GM19463 (cell line): ENCODE measurements around the gene EHD1.
A peak's percentile ranks its signal among the peaks of the same experiment; 100 is the strongest.

ENCODE experiments used
- ATAC-seq: cut with Tn5 transposase; IDR thresholded peaks from one replicate; pipeline ENCODE4 v1.9.1; 2021; ENCODE audit warnings: mild to moderate bottlenecking, moderate library complexity; ENCODE audit not compliant: unreplicated experiment

EHD1 gene

DNA sequence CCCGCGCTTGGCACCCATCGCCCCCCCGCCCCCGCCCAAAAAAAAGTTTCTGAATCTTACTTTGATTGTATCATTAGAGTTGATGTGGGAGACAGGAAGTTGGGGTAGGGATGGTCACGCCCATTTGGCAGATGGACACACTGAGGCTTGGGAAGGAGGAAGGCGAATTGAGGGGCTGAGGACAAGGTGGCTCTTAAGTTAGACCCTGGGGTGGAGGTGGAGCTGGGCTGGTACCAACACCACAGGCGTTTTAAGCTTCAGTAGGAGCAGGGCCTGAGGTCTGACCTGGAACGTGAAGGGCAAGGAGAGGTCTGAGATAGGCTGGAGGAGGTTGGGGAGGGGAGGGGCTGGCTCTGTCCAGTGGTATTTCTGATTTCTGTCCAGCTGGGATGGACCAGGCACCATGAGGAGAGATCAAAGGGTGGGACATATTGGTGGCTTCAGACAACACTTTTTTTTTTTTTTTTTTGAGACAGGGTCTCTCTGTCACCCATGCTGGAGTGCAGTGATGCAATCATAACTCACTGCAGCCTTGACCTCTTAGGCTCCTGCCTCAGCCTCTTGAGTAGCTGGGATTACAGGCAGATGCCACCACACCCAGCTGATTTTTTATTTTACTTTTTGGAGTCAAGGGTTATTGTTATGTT is 33.2 kb downstream of the EHD1 start:
- ATAC-seq = no peak

DNA sequence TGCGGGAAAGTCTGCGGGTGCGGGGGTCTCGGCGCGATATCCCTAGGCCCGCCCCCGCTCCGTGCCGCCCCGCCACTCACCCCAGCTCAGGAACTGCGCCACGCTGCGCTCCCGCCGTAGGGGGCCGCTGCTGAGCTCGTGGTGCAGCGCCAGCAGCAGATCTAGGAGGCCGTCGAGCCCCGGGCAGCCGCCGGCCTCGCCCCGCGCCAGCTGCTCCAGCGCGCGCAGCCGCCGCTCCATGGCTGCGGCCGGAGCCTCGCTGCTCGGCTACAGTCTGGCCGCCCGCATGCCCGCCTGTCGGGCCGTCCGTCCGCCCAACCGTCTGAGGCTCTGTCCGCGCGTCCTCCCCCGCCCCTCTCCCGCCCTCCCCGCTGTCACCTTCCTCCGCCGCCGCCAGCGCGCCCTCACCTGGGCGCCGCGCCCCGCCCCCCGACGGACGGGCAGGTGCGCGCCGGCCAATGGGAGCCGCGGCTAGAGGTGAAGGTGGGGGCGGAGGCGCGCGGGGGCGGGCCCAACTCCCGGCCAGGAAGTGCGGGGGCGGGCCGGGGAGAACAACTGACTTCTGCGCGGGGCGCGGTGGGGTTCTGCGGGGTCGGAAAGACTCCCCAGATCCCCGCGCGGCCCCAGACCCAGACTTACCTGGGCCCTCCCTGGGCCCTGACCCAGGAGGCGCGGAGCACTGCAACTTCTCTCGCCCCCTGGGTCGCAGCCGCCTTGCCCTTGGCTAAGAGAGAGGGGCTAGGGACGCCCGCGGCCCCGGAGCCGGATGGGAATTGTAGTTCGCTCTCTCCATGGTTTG is 33.9 kb downstream of the EHD1 start, which contains the start of gene CDC42BPG:
CDC42BPG (minus strand) TSS at position 324 of the 799 bp plus-strand sequence; CDS start at position 240, 84 bp downstream.
- ATAC-seq = peak; percentile 38

DNA sequence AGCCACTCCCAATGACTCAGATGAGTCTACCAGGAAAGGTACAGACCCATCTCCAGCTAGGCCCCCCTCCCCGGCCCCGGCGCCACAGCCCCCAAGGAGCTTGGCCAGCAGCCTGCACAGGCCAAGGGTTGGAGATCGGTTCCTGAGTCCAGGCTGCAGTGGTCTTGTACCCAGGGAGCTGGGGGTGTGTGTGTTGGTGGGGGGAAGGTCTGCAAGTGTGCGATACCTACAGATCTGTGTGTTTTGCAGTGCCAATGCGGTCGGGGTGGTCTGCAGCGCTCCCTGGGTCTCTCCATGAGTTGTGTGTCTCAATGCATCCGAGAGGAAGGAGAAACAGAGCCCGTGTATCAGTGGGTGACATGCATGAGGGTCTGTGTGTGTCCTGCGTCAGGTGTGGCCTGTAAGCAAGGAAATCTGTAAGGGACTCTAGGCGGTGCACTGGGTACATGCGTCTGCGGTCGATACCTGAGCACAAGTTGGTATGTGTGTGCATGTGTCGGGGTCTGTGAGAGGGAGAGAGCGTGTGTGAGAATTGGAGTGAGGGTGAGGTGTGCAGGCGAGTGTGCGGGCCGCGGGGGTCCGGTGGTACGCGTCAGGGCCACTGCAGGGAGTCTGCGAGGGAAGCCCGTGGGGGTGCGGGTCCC is 34.6 kb downstream of the EHD1 start:
- no peak for ATAC-seq

DNA sequence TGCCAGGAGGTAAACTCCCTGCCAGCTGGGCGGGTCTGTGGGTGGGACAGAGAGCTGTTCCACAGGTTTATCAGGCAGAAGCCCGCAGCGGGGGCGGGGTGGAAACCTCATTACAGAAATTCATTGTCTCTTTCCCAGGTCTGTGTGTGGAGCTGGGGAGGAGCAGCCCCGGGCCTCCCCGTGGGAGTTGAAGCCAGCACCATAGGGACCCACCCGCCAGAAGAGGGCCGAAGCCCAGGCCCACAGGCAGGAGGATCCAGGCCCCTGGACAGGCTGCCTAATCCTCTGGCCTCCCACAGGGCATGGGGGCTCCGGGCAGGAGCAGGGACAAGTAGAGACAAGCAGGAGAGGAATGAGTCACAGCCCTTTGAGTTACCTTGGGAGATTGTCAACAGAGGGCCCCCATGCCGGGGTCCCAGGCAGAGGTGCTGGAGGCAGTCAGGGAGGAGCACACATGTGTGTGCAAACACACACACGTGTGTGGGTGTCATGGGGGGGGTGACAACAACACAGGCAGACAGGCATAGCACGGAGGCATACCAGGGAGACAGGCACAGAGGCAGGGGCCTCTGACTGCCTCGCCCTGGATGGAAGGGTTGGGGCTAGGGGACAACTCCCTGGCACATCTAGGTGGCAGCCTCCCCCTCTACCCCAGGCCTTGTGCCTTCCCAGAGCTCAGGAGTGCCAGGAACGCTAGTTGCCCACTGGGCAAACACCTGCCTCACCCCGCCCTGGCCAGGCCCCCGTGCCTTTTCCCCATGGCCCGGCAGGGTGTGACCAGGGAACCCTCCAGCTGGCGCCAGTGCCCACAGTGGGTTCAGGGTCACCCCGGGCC is 35.4 kb downstream of the EHD1 start:
- ATAC-seq = no peak

DNA sequence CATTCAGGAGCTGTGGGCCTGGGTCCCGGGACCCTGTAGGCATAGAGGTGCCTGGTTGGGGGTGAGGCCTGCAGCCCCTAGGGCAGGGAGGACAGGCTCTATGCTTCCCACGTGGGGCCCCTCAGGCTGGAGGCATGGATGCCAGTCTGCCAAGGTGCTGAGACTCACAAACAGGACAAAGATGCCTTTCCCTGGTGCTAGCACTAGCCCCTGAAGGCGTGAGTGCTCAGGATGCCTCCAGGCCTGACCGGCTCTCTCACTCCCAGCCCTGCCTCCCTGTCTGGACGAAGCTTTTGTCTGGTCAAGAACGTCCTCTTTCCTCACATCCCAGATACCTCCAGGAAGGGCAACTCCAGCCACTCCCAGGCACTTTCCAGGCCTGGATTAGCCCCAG is 36.1 kb downstream of the EHD1 start:
- ATAC-seq = no peak

DNA sequence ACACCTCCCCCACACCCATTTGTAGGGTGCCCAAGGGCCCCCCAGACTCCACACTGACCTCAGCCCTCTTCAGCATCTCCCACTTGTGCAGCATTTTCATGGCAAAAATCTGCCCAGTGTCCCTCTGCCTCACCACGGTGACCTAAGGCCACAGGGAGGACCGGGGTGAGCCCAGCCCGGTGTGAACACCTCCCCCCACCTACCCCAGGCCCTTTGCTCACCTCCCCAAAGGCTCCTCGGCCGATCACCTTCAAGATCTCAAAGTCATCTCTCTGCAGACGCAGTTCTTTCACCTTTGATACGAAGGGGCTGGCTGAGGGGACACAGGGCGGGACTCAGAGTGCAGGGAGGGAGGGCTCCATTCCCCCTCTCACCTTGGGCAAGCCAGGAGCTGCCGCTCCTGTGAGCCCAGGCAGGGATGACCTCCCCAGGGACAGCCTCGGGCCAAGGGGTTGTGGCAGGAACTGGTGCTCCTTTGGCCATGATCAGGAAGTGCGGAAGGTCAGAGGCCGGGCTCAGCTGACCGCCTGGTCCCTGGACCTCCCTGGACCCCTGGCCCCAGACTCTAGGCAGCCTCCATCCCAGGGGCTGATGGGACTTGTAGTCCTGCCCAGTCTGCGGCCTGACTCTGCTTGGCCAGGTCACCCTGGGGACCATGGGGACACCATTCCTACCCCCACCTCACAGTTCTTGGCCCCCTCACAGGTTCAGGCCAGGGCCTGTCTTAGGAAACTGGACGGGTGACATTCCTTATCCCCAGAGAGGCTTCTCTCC is 36.6 kb downstream of the EHD1 start:
- ATAC-seq = no peak

DNA sequence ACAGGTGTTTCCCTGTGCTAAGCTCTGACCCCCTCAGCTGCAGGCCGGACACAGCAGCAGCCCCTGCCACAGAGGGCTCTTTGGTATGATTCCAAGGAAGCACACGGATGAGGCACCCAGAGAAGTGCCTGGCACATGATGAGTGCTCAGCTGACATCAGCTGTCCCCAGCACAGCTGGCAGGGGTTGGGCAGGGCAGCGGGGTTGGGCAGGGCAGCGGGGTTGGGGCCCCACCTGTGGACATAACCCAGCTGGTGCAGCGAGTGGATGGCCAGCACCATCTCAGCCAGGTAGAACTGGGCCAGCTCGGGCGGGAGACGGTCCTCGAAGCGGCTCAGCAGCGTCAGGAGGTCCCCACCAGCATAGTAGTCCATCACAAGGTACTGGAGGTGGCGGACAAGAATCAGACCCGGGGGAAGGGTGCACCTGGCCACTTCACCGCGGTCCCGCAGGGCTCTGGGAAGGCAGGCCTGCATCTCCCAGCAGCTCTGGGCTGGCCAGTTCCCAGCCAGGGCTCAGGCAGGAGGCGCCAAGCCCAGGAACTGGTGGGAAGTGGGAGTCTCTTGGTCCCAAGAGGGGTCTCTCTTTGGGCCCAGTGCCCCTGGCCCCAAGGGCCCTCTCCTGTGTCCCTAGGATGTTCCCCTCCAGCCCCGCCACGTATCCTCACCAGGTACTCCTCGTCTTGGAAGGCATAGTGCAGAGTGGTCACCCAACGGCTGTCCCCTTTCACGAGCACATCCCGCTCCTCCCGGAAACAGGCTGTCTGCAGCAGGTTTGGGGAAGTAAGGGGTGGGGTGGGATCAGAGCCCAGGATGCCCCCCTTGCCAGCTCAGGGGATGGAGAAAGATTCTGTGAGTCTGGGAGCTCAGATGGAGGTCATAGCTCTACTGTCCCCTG is 38.3 kb downstream of the EHD1 start:
- ATAC-seq = no peak

DNA sequence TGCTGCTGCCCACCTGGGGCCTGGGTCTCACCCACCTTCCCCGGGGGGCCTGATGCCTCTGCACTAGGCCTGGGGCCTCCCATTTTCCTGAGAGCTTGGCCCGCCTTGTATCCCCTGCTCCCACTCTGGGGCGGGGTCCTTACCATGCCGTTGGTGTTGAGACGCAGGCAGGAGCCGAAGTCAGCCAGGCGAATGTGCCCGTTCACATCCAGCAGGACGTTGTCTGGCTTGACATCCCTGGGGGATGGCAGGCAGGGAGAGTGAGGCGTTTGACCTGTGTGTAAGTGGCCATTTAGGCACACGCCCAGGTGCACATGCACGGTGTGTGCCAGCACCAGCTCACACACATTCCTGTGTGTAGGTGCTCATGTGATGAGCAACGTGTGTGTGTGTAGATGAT is 39.1 kb downstream of the EHD1 start:
- no peak for ATAC-seq

DNA sequence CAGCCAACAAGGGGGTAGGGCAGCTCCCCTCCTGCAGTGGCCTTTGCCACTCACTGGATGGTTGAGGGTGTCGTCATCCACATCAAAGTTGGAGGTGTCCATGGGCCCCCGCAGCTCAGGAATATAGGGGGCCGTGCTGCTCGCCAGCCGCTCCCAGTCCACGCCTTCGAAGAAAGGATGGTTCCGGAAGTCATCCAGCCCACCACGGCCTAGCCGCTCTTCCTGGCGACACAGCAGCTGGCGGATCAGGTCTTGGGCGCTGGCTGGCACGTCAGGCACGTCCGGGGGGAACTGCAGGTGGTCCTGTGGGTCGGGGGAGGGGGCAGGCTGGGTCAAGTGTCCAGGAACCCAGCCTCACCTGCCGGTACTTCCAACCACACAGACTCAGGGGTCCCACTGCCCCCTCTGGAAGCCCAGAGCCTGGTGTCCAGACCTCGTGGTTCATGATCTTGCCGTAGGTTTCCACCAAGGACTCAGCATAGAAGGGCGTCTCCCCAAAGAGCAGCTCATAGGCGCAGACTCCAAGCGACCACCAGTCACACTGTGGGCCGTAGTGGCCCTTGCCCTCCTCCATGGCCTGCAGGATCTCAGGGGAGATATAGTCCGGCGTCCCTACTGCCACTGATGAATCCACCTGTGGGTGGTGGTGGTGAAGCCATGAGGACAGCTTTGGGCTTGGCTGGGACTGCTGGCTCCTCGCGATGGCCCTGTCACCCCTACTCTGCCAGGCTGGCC is 39.7 kb downstream of the EHD1 start:
- no peak for ATAC-seq

DNA sequence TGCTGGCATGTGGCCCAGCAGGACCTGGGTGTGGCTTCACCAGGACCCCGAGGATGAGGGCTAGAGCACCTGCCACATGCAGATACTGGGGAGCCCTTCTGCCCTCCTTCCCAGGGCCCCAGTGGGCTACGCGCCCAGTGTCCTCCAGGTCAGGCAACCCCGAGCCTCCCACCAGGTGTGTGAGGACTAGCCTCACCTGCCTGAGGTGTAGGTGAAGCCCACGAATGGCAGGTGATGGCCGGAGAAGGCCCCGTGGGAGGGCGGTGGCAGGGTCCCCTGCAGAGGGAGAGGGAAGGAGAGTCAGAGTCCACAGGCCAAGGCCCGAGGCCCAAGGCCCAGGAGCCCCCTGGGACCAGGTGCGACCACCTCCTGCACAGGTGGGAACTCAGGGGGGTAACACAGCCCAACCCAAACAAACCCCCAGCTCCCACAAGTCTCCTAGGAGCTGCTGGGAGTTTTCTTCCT is 40.5 kb downstream of the EHD1 start:
- no peak for ATAC-seq

DNA sequence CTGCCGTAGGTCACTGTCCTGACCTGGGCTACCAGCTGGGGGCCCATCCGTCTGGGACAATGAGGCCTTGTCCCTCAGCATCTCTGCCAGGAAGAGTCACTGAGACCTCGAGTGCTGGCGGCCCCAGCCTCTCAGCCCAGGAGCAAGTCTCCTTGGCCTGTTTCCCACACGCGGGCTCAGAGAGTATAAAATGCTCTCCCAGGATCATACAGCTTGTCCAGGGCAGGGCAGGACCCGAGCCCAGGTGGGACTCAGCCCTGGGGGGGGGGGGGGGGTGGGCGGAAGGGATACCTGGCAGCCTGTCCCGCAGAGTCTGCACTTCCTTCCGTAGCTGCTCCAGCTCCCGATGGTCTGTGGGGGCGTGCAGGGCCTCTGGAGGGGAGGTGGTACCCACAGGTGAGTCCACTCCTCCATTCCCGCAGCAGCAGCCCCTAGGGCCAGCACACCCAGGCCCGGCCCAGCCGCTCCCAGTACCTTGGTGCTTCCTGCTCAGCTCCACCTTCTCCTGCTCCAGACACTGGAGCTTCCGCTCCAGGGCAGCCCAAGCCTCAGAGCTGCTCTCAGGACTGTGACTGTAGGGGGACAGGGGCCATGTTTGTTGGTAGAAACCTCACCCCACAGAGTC is 41.9 kb downstream of the EHD1 start:
- ATAC-seq = no peak

DNA sequence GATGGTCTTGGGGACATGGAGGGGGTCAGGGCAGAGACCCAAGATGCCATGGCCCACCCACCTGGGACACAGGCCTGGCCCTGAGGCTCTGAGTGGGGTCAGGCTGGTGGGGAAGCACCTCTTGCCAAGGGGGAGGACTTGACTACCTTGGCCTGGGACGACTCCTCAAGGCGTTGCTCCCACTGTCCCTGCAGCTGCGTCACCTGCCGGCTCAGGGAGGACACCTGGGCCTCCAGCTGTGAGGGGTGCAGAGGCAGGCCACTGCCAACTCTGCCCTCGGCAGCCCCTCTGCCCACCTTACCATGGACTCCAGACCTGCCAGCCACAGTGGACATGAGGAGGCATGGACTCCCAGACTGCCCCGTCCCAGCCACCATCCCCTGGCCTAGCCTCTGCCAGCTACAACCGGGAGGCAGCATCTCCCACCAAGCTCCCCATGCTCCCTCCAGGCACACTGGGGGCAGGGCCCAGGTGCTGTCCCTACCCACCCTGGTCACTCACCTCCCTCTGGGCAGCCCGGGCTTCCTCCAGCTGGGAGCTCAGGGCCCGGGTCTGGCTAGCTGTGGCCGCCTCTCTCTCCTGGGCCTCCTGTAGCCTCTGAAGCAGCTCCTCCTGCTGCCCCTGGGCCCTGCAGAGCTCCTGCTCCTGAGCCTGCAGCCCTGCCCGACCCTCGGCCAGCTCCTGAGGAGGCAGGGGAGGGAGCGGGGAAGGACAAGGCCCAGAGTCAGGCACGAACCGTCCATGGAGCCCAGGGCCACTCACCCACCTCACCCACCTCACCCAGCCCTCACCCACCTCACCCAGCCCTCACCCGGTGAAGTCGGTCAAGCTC is 42.6 kb downstream of the EHD1 start:
- no peak for ATAC-seq

DNA sequence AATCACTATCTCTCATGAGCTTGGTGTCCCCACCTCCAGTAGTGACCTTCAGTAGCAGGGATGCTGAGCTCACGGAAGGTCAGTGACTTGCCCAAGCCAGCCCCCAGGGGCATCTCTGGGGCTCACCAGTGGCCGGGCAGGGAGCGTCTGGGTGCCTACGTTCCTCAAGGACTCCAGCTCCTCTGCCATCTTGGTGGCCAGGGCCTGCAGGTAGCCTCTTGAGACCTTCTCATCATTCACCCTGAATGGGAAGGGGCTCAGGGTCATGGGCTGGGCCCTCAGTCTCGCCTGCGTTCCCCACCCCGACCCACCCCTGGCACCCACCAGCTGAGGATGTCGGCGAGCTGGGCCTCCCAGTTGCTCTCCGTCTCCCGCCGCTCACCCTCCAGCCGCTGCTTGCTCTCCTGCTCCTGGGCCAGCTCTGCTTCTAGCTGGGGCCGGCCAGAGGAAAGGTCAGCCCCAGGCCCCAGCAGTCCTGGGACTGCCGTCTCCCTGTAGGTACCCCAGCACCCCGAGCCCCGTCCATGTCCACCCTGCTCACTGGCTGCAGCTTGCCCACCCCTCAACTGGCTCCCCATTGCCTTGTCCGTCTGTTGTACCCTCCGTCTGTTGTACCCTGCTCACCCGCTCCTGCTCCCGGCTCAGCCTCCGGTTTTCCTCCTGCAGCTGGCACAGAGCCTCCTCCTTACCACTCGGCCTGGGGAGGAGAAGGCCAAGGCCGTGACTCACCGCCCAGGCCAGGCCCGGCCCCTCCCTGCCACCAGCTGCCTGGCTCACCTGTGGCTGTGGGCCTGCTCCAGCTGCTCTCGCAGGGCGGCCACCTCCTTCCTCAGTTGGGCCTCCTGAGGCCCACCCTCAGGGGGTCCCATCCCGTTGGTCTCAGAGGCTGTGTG is 43.5 kb downstream of the EHD1 start:
- ATAC-seq = no peak

DNA sequence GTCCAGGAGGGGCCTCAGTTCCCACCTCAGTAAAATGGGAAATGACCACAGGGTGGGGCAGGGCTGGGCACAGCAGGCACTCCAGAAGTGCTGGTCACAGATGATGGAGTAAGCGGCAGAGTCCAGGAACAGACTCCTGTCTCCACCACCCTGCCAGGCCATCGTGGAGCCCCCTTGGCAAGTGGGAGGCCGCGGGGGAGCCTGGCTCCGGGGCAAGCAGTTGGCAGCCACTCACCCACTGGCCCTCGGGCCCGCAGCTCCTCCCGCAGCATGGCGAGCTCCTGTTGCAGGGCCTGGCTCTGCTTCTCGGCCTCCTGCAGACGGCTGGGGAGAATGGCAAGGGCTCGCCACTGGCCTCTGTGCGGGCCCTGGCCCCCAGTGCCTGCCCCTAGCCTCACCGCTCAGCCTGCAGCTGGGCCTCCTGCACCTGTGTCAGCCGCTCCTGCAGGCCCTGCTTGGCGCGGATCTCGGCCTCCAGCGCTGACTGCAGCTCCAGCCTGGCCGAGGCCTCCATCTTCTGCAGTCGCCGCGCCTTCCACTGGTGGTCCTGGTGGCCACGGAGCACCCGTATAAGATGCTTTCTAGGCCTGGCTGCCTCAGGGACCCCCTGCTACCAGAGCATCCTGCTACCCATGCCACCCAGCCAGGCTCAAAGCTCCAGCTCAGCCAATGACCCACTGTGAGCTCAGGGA is 44.2 kb downstream of the EHD1 start:
- ATAC-seq = no peak

DNA sequence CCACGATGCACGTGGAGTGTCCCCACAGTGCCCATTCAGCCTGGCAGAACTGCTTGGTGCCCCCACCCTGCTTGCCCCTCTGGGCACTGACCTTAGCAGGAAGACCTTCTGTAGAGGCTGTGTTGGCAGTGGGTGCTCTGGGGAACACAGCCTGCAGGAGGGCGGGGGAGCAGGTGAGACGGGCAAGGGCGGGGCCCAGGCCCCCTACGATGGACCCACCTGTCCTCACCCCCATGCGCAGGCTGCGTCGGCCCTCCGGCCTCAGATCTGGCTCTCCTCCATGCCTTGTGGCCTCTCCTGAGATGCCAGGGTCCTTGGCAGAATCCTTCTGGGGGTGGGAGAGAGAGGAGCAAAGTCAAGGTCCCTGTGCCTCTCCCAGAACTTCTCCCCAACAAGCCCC is 44.9 kb downstream of the EHD1 start:
- no peak for ATAC-seq

DNA sequence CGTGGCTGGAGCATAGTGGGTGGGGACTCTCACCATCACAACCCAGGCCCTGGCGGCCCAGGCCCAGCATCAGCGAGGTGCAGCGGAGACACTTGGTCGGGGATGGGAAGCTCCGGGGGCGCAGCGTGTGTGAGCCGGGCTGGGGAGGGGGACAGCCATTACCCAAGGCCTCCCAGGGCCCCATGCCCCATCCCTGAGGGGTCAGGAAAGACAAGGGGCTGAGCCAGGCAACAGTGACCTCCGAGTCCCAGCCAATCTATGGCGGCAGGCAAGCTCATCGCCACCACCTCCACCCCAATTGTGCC is 45.3 kb downstream of the EHD1 start:
- ATAC-seq = no peak
